Activated CD8-positive, alpha-beta T cell treated with anti-CD3 and anti-CD28 coated beads for 36 hours (primary cell): ENCODE data around the gene RFX2. TPM values are rescaled to one million over a fixed set of nuclear protein-coding genes. Genes with fewer than 3 reads are reported as not detected.
A peak's percentile ranks its signal among the peaks of the same experiment; 100 is the strongest.

Experiments
- ATAC-seq: fragments of 200-7000 bp; cut with Tn5 transposase; one replicate; pipeline ENCODE4 v1.10.0; 2021; ENCODE audit warnings: mild to moderate bottlenecking, moderate library complexity
- CTCF ChIA-PET: fragments of 350-600 bp; sonication (Branson Sonifier 250); formaldehyde crosslinking; loops from one replicate; lab custom pipeline; 2021; ENCODE audit warnings: antibody characterized with exemption; lab: Charles Lee
- POLR2A ChIA-PET: fragments of 350-600 bp; sonication (Branson Sonifier 250); formaldehyde crosslinking; loops from one replicate; lab custom pipeline; 2021; ENCODE audit warnings: antibody characterized with exemption; lab: Charles Lee
- DNase-seq: peaks from one replicate; pipeline ENCODE4 v3.0.0-alpha.2; 2020
- H3K27ac Mint-ChIP-seq: one replicate; pipeline ENCODE4 v1.8.0; 2021; ENCODE audit warnings: mild to moderate bottlenecking, mixed read lengths
- H3K27me3 Mint-ChIP-seq: one replicate; pipeline ENCODE4 v1.8.0; 2021; ENCODE audit warnings: mixed read lengths
- H3K36me3 Mint-ChIP-seq: one replicate; pipeline ENCODE4 v1.8.0; 2021; ENCODE audit warnings: low read depth, mixed read lengths
- H3K4me1 Mint-ChIP-seq: one replicate; pipeline ENCODE4 v1.8.0; 2021; ENCODE audit warnings: low read depth, mixed read lengths
- H3K4me3 Mint-ChIP-seq: one replicate; pipeline ENCODE4 v1.8.0; 2021; ENCODE audit warnings: mild to moderate bottlenecking, moderate library complexity, mixed read lengths
- H3K9me3 Mint-ChIP-seq: one replicate; pipeline ENCODE4 v1.8.0; 2021; ENCODE audit warnings: mixed read lengths
- intact Hi-C: fragments of 100-400 bp; cut with micrococcal nuclease; formaldehyde crosslinking; loops from one replicate; pipeline ENCODE4 v1.10.0; 2022
- total RNA-seq, 2 experiments: library from RNA; stranded (reverse); gene quantifications; one replicate each; pipeline ENCODE4 v1.2.3, GENCODE V29; 2021
- TF ChIP-seq, protein P1 (sequence below): fragments of 200-600 bp; IDR thresholded peaks from one replicate; pipeline ENCODE4 v1.8.0; 2022; ENCODE audit warnings: antibody characterized with exemption, mild to moderate bottlenecking

Gene RFX2
- total RNA-seq, 2 experiments from 2014 or later = 8.9 to 10.5 TPM

- no peaks in the 10 kb centered on the region for H3K9me3 Mint-ChIP-seq
- TF ChIP-seq, protein P1, sequence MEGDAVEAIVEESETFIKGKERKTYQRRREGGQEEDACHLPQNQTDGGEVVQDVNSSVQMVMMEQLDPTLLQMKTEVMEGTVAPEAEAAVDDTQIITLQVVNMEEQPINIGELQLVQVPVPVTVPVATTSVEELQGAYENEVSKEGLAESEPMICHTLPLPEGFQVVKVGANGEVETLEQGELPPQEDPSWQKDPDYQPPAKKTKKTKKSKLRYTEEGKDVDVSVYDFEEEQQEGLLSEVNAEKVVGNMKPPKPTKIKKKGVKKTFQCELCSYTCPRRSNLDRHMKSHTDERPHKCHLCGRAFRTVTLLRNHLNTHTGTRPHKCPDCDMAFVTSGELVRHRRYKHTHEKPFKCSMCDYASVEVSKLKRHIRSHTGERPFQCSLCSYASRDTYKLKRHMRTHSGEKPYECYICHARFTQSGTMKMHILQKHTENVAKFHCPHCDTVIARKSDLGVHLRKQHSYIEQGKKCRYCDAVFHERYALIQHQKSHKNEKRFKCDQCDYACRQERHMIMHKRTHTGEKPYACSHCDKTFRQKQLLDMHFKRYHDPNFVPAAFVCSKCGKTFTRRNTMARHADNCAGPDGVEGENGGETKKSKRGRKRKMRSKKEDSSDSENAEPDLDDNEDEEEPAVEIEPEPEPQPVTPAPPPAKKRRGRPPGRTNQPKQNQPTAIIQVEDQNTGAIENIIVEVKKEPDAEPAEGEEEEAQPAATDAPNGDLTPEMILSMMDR = no peak
- H3K36me3 Mint-ChIP-seq = peaks cover 1% of the 10 kb centered on the region
- H3K27me3 Mint-ChIP-seq = peaks cover 3% of the 10 kb centered on the region
- ATAC-seq (no peak), DNase-seq (no peak)
- intact Hi-C loops = no loop called here
- peaks cover 6% of the 10 kb centered on the region for H3K4me1 Mint-ChIP-seq
- ChIA-PET CTCF (interaction anchor here (1.1 to 1.2 kb wide), 2 partner anchors 25 to 30 kb away, joined by 4 read pairs; no protein-coding TSS in a partner anchor), POLR2A (no interaction called here)
- H3K27ac Mint-ChIP-seq = no peak overlapping the region
- H3K4me3 Mint-ChIP-seq = no peak overlapping the region
Observed at GRCh38 chr19:5992756-5993155, 117.5 kb downstream of the RFX2 start.

DNA sequence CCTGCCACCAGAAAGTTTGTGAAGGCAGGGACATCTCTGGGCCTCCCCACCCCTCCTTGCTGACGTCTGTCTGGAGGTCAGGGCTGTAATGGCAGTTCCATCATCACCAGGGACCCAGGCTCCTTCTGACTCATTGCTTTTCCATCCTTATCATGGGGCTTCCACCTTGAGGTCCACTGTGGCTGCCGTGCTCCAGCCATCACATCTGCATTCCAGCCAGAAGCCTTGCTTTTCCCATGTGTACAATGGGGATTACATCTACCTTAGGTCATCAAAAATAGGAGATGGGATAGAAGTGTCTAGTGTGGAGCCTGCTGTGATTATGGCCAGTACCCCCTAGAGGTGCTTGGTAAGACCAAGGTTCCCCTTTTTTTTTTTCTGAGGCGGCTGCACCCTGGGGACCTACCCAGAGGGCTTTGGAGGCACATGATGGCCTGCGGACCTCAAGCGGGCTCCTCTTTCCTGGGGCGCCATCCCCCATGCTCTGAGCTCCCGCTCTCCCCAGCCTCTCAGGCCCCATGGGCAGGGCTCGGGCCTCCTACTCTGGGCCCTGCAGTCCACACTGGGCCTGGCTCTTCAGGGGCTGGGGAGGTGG lies 119.0 kb downstream of the RFX2 start:
- ATAC-seq (no peak), DNase-seq (no peak)
- H3K36me3 Mint-ChIP-seq = peaks cover 1% of the 10 kb centered on the region
- TF ChIP-seq, protein P1 = no peak
- H3K27ac Mint-ChIP-seq = no peak overlapping the region
- H3K9me3 Mint-ChIP-seq = no peaks in the 10 kb centered on the region
- ChIA-PET CTCF (interaction anchor here (8.5 kb wide), 1 partner anchor 22 kb away, joined by 76 read pairs; no protein-coding TSS in a partner anchor), POLR2A (interaction anchor here (3.7 kb wide), 1 partner anchor 13 kb away, joined by 24 read pairs; the partner anchor contains the start of gene RANBP3)
- peaks cover 14% of the 10 kb centered on the region for H3K4me1 Mint-ChIP-seq
- intact Hi-C loops = no loop called here
- no peak overlapping the region for H3K4me3 Mint-ChIP-seq
- peaks cover 3% of the 10 kb centered on the region for H3K27me3 Mint-ChIP-seq

DNA sequence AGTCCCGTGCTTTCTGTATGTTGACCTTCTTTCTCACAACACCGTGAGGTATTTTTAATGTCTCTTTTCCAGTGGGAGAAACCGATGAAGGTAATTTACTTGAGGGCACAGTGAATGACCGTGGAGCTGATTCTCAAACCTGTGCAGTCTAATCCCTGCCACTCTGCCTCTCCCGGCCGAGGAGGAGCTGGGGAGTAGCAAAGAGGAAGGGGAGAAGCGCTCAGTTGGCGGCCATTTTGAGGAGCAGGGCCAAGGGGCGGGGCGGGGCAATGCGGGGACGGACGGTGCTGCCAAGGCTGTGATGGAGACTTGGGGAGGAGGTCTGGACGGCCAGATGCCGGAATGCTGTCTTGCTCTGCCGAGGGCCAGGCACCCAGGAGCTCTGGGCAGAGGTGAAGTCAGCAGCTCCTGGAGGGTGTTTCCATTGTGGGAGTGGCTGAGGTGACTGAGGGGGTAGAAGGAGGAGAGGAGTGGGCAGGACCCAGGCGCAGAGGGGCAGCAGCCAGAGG lies 120.0 kb downstream of the RFX2 start:
- Mint-ChIP-seq H3K9me3 (no peaks in the 10 kb centered on the region), H3K27ac (no peak overlapping the region), H3K4me1 (peaks cover 14% of the 10 kb centered on the region), H3K4me3 (peak overlapping the region; percentile 33), H3K27me3 (peaks cover 3% of the 10 kb centered on the region), H3K36me3 (no peaks in the 10 kb centered on the region)
- POLR2A ChIA-PET = interaction anchor here (0.9 to 3.7 kb wide), 2 partner anchors 8 to 12 kb away, joined by 3 to 24 read pairs; partner anchors contain the start of gene RANBP3
- ATAC-seq = no peak
- CTCF ChIA-PET = interaction anchor here (0.9 to 8.5 kb wide), 5 partner anchors 12 to 186 kb away, joined by 3 to 91 read pairs (median 32); partner anchors contain the start of gene RANBP3
- no peak for DNase-seq
- intact Hi-C loops = no loop called here
- TF ChIP-seq, protein P1 = no peak

DNA sequence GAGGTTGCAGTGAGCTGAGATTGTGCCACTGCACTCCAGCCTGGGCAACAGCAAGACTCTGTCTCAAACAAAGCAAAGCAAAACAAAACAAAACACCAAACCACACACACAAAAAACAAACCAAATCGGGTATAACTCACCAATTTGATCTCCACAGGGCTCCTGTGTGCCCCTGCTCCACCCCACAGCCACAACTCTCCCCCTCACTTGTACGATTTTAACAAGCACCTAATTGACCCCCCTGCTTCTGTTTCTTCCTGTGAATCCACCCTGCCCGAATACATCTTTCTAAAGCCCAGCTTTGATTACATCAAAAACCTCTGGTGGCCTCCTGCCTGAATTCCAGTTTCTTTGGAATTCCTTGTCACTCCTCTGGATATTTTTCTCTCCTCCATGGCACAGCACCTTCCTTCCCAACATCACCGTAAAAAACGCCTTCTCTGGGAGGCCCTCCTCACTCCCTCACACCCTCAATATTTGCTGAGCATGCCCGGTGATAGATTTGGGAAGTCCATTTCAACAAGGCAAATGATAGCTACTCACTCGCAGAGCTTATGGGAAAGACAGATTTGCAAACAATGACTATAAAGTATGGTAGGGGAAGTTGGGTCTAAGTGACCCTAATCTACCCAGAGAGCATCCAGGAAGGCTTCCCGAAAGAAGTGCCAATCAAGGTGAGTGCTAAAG lies 120.8 kb downstream of the RFX2 start:
- ATAC-seq = no peak
- H3K4me3 Mint-ChIP-seq = no peak overlapping the region
- intact Hi-C loops = no loop called here

More for the DNA sequence above, 120.8 kb downstream of the RFX2 start:
- POLR2A ChIA-PET = interaction anchor here (1.5 to 3.7 kb wide), 2 partner anchors 11 to 33 kb away, joined by 3 to 24 read pairs; partner anchors contain the start of gene RANBP3
- Mint-ChIP-seq H3K27me3 (peaks cover 3% of the 10 kb centered on the region), H3K36me3 (no peaks in the 10 kb centered on the region), H3K9me3 (no peaks in the 10 kb centered on the region), H3K4me1 (peaks cover 20% of the 10 kb centered on the region), H3K27ac (no peak overlapping the region)
- TF ChIP-seq, protein P1 = no peak
- DNase-seq = no peak
- CTCF ChIA-PET = interaction anchor here (0.9 to 8.5 kb wide), 6 partner anchors 11 to 185 kb away, joined by 3 to 91 read pairs (median 18); partner anchors contain the start of gene RANBP3
